Putamen (tissue), 1 donor: ENCODE results near the gene MTMR3.
A peak's percentile ranks its signal among the peaks of the same experiment; 100 is the strongest.
"Not testable (repeated sequence)": the region's sequence is repeated elsewhere in the genome, so short reads cannot be mapped to it uniquely, and the experiment has no call there.

Source experiments
- DNase-seq: peaks from one replicate; pipeline ENCODE4 v3.0.0-alpha.2; 2016; ENCODE audit warnings: low spot score

Gene MTMR3

GRCh38 chr22:29883045-29883774 is at the start of gene MTMR3:
Gene MTMR3, plus strand, starts transcription at chr22:29883174. Its CDS starts 87,886 bp downstream, at chr22:29971060.
- peak; percentile 90 for DNase-seq

DNA sequence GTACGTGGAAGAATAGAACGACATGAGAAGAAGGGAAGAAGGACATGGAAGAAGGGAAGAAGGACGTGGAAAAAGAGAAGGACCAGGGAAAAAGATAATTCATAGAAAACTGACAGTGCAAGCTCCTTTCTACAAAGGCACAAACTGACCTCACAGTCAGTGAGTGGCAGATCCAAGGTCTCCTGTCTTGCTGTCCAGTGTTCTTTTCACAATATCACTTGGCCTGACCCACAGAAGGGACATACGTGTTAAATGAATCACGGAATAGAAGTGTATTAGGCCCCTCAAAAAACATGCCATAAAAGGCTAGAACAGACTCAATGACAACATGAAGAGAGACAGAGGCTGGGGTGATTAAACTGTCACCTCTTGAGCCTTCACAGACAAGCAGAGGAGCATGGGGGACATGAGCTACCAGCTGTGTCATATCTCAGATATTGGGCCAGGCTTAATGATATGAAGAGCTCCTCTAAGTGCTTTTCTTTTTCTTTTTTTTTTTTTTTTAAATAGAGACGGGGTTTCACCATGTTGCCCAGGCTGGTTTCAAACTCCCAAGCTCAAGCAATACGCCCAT is 49.5 kb upstream of the MTMR3 start:
- no peak for DNase-seq

GRCh38 chr22:29834046-29834445 is 48.9 kb upstream of the MTMR3 start:
- no peak for DNase-seq

DNA sequence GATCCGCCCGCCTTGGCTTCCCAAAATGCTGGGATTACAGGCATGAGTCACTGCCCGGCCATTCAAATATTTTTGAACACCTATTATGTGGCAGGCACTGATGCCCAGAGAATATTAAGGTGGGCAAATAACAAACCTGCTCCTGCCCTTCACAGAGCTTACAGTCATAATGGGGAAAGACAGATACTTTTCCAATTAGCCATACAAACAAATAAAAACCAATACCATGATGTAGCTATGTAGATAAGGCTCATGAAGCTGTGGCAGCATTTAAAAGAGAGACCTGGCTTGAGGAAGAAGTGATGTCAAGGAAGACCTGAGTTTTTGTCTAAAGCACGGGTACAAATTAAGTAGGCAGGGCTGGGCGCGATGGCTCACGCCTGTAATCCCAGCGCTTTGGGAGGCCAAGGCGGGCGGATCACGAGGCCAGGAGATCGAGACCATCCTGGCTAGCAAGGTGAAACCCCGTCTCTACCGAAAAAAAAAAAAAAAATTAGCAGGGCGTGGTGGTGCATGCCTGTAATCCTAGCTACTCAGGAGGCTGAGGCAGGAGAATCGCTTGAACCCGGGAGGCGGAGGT is 46.1 kb upstream of the MTMR3 start:
- not testable (repeated sequence) for DNase-seq

DNA sequence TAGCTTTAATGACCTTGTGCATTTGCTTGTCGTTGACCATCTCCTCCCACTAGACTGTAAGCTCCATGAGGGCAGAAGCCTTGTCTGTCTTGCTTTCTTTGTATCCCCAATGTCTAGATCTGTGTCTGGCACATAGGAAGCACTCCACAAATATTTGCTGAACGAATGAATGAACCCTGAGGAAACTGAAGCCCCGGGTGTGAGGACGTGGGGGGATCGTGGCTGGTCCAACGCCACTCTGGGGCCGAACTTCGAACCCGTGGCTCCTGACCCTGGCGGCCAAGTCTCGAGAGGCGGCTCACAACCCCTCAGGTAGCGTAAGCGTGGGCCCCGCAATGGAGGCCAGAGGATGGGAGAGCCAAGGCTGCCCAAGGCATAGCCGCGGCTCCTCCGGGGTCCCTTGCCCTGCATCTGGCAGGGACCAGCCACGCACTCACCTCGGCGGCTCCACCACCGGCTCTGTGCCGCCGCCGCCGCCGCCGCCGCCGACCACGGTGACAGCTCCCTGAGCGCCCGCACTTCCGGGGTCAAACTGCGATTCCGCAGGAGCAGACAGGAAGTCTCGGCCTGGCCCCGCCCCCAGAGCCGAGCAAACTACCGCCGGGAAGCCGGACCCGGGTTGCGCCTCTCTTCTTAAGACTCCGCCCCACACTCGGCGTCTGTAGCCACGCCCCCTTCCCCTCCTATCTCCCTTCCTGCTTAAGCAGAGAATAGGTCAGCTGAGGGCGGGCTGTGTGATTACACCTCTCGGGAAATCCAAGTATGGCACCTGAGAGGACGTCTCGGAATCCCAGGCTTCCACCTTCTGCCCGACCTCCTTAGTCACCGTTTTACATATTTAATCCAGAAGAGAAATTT is 45.0 kb upstream of the MTMR3 start, which contains the start of gene ASCC2:
TSS of gene ASCC2 (minus strand) at position 534 of the 858 bp plus-strand sequence. CDS start 5,949 bp downstream, outside the sequence.
- DNase-seq, result peak; percentile 97

DNA sequence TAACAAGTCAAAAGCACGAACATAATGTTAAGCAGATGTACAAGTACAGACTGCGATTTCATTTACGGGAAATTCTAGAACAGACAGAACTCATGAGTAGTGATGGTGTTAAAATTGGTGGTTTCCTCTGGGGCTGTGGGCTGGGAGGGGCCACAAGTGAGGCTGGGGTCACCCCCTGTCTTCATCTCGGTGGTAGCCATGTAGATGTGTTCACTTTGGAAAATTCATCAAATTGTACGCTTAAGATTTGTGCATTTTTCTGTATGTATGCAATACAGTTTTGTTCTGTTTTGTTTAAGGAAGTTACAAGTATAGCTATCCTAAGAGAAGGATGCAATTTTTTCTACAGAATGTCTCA is 44.4 kb upstream of the MTMR3 start:
- DNase-seq, result no peak

DNA sequence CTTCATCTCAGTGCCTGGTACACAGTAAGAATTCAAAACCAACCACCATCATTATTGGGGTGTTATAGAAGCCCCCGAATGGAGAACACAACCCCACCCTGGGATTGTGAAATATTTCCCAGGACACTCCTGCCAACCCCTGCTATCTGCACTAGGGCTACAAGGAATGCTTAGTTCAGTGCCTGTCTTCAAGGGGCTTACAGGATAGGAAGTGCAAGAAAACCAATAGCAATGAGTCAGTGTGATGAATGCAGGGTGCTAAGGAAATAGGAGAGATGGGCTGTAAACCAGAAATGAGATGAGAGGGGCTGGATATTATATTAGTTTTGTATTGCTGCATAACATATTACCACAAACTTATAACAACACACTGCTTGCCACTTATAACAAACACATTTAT is 43.9 kb upstream of the MTMR3 start:
- DNase-seq, result no peak

GRCh38 chr22:29840498-29840897 is 42.5 kb upstream of the MTMR3 start:
- no peak for DNase-seq

DNA sequence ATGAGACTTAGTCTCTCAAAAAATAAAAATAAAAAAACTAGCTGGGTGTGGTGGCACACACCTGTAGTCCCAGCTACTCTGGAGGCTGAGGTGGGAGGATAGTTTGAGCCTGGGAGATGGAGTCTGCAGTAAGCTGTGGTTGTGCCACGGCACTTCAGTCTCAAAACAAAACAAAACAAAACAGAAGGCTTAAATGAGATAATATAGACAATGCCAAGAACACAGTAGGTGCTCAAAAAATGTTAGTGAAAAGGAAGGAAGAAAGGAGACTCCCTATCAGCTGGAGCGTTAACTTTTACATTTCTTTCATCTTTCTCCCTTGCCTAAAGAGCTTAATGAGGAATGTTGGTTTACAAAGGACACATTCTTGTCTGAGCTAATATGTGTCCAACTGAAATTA is 40.8 kb upstream of the MTMR3 start:
- DNase-seq, result no peak

DNA sequence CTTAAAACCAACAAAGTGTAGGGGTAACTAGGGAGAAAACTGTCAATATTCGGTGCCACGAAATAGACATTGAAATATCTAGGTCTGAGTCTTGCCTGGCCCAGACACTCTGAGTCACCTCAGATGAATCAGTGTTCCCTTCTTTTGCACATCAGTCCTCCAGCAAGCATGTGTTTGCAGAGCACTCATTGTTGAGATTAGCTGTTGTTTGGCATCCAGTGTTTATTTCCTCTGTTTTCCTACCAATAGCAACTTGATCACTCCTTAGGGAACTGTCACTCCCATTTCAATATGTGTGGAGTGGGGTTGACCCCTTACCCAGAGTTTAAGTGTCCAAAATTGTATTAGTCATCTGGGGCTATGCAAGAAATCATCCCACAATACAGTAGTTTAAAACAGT is 40.2 kb upstream of the MTMR3 start:
- DNase-seq, result no peak

GRCh38 chr22:29846290-29846689 is 36.7 kb upstream of the MTMR3 start:
- DNase-seq, result no peak

- no peak for DNase-seq
Measured at GRCh38 chr22:29848111-29848510, 34.9 kb upstream of the MTMR3 start.

GRCh38 chr22:29854432-29854831 is 28.5 kb upstream of the MTMR3 start:
- DNase-seq, result no peak

GRCh38 chr22:29855611-29856181 is 27.3 kb upstream of the MTMR3 start:
- no peak for DNase-seq

DNA sequence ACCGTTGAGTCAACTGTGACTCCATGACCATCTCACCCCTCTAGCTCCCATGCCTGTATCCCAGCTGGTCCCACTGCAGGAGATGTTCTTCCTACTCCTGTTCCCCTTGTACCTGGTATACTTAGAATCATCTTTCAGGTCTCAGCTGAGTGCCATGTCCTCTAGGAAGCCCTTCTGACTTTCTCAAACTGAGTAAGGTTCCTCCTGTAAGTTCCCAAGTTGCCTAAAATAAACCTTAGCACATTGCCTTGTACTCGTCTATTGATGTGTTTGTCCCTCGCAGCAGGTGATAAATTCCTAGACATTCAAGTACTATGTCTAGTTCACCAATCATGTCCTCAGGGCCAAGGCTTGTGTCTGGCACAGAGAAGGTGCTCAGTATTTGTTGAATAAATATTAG is 26.5 kb upstream of the MTMR3 start:
- no peak for DNase-seq

DNA sequence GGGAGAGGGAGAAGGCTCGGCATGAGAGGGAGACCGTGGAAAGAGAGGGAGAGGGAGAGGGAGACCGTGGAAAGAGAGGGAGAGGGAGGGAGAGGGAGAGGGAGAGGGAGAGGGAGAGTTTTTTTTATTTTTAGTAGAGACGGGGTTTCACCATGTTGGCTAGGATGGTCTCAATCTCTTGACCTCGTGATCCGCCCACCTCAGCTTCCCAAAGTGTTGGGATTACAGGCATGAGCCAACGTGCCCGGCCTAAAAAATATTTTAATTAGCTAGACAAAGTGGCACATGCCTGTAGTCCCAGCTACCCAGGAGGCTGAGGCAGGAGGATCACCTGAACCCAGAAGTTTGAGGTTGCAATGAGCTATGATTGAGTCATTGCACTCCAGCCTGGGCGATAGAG is 23.9 kb upstream of the MTMR3 start:
- not testable (repeated sequence) for DNase-seq

DNA sequence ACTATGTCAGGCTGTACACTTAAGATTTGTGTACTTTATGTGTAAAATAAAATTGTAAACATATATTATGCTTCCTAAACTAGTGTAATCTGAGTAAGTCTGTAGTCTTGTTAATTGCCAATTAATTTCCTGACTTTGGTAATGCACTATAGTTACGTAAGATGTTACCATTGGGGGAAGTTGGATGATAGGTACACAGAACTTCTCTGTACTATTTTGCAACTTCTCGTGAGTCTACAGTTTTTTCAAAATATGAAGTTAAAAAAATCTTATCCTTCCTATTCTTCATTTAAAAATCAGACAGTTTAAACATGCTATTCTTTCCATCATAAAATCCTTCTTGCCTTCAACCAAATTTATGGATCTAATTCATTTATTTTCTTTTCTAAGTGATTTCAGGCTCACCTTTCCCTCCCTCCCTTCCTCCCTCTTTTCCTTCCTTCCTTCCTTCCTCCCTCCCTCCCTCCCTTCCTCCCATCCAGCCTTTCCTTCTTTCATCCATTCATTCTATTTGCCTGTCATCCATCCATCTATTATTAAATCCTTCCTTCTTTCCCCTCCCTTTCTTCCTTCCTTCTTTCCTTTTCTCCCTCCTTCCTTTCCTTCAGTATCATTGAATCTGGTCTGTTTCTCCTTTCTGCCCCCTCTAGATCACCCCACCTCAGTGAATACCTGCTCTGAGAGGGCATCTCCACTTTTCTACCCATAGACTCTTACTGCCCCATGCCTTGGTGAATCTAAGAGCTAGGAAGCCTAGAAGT is 22.8 kb upstream of the MTMR3 start:
- DNase-seq, result no peak

GRCh38 chr22:29861672-29862297 is 21.2 kb upstream of the MTMR3 start:
- DNase-seq, result no peak

- DNase-seq, result not testable (repeated sequence)
Measured at GRCh38 chr22:29865572-29865971, 17.4 kb upstream of the MTMR3 start.

- no peak for DNase-seq
Measured at GRCh38 chr22:29867260-29867659, 15.7 kb upstream of the MTMR3 start.

DNA sequence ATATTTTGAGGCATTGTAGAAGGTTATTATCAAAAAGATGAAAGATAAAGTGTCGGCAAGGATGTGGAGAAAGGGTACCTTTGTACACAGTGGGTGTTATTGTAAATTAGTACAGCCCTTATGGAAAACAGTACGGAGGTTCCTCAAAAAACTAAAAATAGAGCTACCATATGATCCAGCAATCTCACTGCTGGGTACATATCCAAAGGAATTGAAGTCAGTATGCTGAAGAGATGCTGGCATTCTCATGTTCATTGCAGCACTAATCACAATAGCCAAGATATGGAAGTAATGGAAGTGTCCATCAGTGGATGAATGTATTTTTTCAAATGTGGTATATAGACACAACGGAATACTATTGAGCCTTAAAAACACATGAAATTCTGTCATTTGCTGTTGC is 15.1 kb upstream of the MTMR3 start:
- no peak for DNase-seq
